ENCODE results near the gene ME1. TPM values are rescaled to one million over a fixed set of nuclear protein-coding genes. Genes with fewer than 3 reads are reported as not detected.
"Not testable (repeated sequence)": the region's sequence is repeated elsewhere in the genome, so short reads cannot be mapped to it uniquely, and the experiment has no call there.

Gene ME1
- polyA plus RNA-seq, 3 donors: 4.1 to 23.3 (median 20.9) TPM

- H3K27ac ChIP-seq (ENCODE audit: low read depth, low read length): no peak overlapping the region
- 72 to 93% (median 81%) methylated on average over 3 of the region's 3 CpGs for WGBS, 3 donors
Observed at GRCh38 chr6:83369692-83370091, 61.2 kb downstream of the ME1 start.

GRCh38 chr6:83368577-83368976, 62.3 kb downstream of the ME1 start:
- H3K27ac ChIP-seq (ENCODE audit: low read depth, low read length): no peak overlapping the region

- 91 to 100% (median 93%) methylated on average over 1 of the region's 1 CpG for WGBS, 3 donors
- no peak overlapping the region for H3K27ac ChIP-seq (ENCODE audit: low read depth, low read length)
Observed at GRCh38 chr6:83367104-83367503, 63.7 kb downstream of the ME1 start.

- H3K27ac ChIP-seq (ENCODE audit: low read depth, low read length): no peak overlapping the region
- WGBS, 3 donors: 63 to 90% (median 65%) methylated on average over 1 of the region's 1 CpG
Observed at GRCh38 chr6:83365931-83366330, 64.9 kb downstream of the ME1 start.

GRCh38 chr6:83362349-83362748, 68.5 kb downstream of the ME1 start:
- 95 to 96% (median 96%) methylated on average over 6 of the region's 6 CpGs for WGBS, 3 donors

GRCh38 chr6:83359638-83360037, 71.2 kb downstream of the ME1 start:
- 79 to 98% (median 96%) methylated on average over 3 of the region's 3 CpGs for WGBS, 3 donors
- H3K27ac ChIP-seq (ENCODE audit: low read depth, low read length): no peak overlapping the region

More at GRCh38 chr6:83362349-83362748, 68.5 kb downstream of the ME1 start:
- not testable (repeated sequence) for H3K27ac ChIP-seq (ENCODE audit: low read depth, low read length)

- H3K27ac ChIP-seq (ENCODE audit: low read depth, low read length): no peak overlapping the region
- WGBS, 3 donors: 71 to 86% (median 81%) methylated on average over 1 of the region's 1 CpG
Observed at GRCh38 chr6:83354747-83355146, 76.1 kb downstream of the ME1 start.

GRCh38 chr6:83352424-83353061, 78.3 kb downstream of the ME1 start:
- H3K27ac ChIP-seq (ENCODE audit: low read depth, low read length): no peak overlapping the region
- WGBS, 3 donors: 69 to 78% (median 78%) methylated on average over 3 of the region's 3 CpGs

GRCh38 chr6:83343121-83343520, 87.7 kb downstream of the ME1 start:
- no peak overlapping the region for H3K27ac ChIP-seq (ENCODE audit: low read depth, low read length)
- WGBS, 3 donors: 79 to 86% (median 86%) methylated on average over 3 of the region's 3 CpGs

- 73 to 82% (median 77%) methylated on average over 2 of the region's 2 CpGs for WGBS, 3 donors
- H3K27ac ChIP-seq (ENCODE audit: low read depth, low read length): no peak overlapping the region
Observed at GRCh38 chr6:83341765-83342164, 89.1 kb downstream of the ME1 start.

GRCh38 chr6:83333916-83334315, 96.9 kb downstream of the ME1 start:
- not testable (repeated sequence) for H3K27ac ChIP-seq (ENCODE audit: low read depth, low read length)
- WGBS, 3 donors: 92 to 98% (median 96%) methylated on average over 13 to 15 of the region's 24 CpGs

GRCh38 chr6:83333500-83333899, 97.4 kb downstream of the ME1 start:
- 79 to 87% (median 83%) methylated on average over 2 of the region's 2 CpGs for WGBS, 3 donors
- no peak overlapping the region for H3K27ac ChIP-seq (ENCODE audit: low read depth, low read length)

- no peak overlapping the region for H3K27ac ChIP-seq (ENCODE audit: low read depth, low read length)
- 75 to 94% (median 78%) methylated on average over 1 of the region's 1 CpG for WGBS, 3 donors
Observed at GRCh38 chr6:83314693-83315092, 116.2 kb downstream of the ME1 start.

GRCh38 chr6:83313882-83314281, 117.0 kb downstream of the ME1 start:
- H3K27ac ChIP-seq (ENCODE audit: low read depth, low read length): no peak overlapping the region

GRCh38 chr6:83311231-83311630, 119.6 kb downstream of the ME1 start:
- H3K27ac ChIP-seq (ENCODE audit: low read depth, low read length): no peak overlapping the region
- 91 to 93% (median 92%) methylated on average over 1 of the region's 1 CpG for WGBS, 3 donors

- WGBS, 3 donors: 75 to 81% (median 76%) methylated on average over 4 of the region's 4 CpGs
- H3K27ac ChIP-seq (ENCODE audit: low read depth, low read length): no peak overlapping the region
Observed at GRCh38 chr6:83310046-83310445, 120.8 kb downstream of the ME1 start.

- WGBS, 3 donors: 41 to 61% (median 56%) methylated on average over 1 of the region's 1 CpG
- no peak overlapping the region for H3K27ac ChIP-seq (ENCODE audit: low read depth, low read length)
Observed at GRCh38 chr6:83309344-83309743, 121.5 kb downstream of the ME1 start.

GRCh38 chr6:83308833-83309232, 122.0 kb downstream of the ME1 start:
- no peak overlapping the region for H3K27ac ChIP-seq (ENCODE audit: low read depth, low read length)

GRCh38 chr6:83307849-83308248, 123.0 kb downstream of the ME1 start:
- whole genome bisulfite sequencing, 3 donors: 78 to 82% (median 79%) methylated on average over 1 of the region's 1 CpG
- no peak overlapping the region for H3K27ac ChIP-seq (ENCODE audit: low read depth, low read length)

- 42 to 61% (median 44%) methylated on average over 1 of the region's 1 CpG for WGBS, 3 donors
- no peak overlapping the region for H3K27ac ChIP-seq (ENCODE audit: low read depth, low read length)
Observed at GRCh38 chr6:83303426-83303825, 127.4 kb downstream of the ME1 start.

- 74 to 90% (median 78%) methylated on average over 6 of the region's 6 CpGs for WGBS, 3 donors
- no peak overlapping the region for H3K27ac ChIP-seq (ENCODE audit: low read depth, low read length)
Observed at GRCh38 chr6:83294676-83295075, 136.2 kb downstream of the ME1 start.

Data from adipose tissue (tissue), 3 donors.